D721Med (cell line): Measurements from ENCODE around the gene ZNF407.
"Not testable (repeated sequence)": the region's sequence is repeated elsewhere in the genome, so short reads cannot be mapped to it uniquely, and the experiment has no call there.

Experiments
- DNase-seq: peaks from one replicate; pipeline ENCODE4 v3.0.0; 2011; ENCODE audit warnings: low spot score; ENCODE audit not compliant: insufficient read length
- FAIRE-seq: peaks from 2 replicates; lab custom pipeline; 2011; peaks lifted over from hg19 to GRCh38; lab: Jason Lieb, UNC
- TF ChIP-seq, protein P1 (sequence below): IDR thresholded peaks from 2 replicates; pipeline ENCODE4 v1.5.1; 2012; ENCODE audit warnings: mild to moderate bottlenecking, control low read depth; ENCODE audit not compliant: insufficient read depth; ENCODE audit errors: missing control alignments

ZNF407 gene

DNA sequence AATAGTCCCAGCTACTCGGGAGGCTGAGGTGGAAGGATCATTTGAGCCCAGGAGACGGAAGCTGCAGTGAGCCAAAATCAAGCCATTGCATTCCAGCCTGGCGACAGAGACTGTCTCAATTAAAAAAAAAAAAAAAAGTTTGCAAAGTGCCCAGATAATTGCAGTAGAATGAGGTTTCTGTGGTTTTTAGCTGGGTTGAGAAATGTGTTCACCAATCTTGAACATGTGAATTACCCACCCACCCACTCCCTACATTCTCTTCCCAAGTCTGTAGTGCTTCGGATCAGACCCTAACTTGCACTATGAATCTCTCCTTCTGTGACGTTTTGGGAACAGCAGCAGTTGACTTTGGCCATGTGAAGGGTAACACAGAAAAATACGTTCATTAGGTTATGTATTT lies 363.9 kb downstream of the ZNF407 start:
- TF ChIP-seq, protein P1, sequence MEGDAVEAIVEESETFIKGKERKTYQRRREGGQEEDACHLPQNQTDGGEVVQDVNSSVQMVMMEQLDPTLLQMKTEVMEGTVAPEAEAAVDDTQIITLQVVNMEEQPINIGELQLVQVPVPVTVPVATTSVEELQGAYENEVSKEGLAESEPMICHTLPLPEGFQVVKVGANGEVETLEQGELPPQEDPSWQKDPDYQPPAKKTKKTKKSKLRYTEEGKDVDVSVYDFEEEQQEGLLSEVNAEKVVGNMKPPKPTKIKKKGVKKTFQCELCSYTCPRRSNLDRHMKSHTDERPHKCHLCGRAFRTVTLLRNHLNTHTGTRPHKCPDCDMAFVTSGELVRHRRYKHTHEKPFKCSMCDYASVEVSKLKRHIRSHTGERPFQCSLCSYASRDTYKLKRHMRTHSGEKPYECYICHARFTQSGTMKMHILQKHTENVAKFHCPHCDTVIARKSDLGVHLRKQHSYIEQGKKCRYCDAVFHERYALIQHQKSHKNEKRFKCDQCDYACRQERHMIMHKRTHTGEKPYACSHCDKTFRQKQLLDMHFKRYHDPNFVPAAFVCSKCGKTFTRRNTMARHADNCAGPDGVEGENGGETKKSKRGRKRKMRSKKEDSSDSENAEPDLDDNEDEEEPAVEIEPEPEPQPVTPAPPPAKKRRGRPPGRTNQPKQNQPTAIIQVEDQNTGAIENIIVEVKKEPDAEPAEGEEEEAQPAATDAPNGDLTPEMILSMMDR: no peak
- FAIRE-seq (no peak), DNase-seq (no peak)

DNA sequence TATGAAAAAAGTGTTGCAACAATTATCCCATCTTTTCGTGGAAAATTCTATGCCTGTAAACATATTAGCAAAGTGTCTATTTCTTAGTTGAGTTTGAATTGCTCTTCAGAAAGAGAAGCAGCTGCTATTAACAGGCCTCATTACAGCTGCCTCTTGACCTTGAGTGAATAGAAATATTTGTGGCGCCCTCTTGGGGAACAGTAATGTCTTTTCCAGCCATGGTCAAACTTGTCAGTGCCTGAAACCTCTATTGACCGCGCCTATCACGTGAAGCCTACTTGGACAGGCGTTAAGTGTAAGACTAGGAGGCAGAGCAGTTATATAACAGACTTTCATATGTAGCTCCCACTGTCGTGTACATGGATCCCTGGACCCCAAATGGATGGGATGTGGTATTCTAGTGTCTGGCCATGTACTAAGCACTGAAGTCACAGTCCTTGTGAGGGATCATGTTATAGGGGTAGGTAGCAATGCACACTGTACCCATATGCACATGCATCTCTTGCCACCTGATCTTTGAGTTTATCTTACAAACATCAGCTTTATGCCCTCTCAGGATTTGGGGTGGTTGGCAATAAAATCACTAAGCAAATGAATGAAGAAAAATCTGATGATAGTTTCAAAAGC lies 366.3 kb downstream of the ZNF407 start:
- no peak for DNase-seq
- TF ChIP-seq, protein P1: peak; percentile 53
- peak; percentile 100 for FAIRE-seq

DNA sequence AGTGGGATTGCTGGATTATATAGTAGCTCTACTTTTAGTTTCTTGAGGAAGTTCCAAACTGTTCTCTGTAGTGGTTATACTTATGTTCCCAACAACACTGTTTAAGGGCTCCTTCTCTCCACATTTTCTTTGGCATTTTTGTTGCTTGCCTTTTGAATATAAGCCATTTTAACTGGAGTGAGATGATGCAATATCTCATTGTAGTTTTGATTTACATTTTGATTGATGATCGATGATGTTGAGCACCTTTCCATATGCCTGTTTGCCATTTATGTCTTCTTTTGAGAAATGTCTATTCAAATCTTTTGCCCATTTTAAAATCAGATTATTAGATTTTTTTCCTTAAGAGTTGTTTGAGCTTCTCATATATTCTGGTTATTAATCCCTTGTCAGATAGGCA lies 368.0 kb downstream of the ZNF407 start:
- TF ChIP-seq, protein P1: no peak
- no peak for FAIRE-seq
- no peak for DNase-seq

DNA sequence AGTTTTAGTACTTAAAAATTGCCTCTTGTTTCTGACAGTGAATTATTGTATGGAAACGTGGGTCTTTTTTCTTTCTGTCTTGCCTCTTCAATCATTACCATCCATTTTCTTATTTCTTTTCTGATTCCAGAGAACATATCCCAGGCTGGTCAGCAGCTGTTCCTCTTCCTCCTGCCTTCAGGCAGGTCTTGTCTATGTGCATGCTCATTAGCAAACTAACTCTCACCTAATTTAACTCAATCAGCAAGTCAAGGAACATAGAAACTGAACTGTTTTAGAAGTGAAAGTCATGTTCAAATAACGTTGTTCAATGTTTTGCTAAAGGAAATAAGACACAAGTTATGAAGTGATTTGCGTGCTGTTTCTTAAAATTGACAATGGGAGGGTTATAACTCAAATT lies 369.8 kb downstream of the ZNF407 start:
- no peak for DNase-seq
- FAIRE-seq: peak; percentile 97
- TF ChIP-seq, protein P1: no peak

DNA sequence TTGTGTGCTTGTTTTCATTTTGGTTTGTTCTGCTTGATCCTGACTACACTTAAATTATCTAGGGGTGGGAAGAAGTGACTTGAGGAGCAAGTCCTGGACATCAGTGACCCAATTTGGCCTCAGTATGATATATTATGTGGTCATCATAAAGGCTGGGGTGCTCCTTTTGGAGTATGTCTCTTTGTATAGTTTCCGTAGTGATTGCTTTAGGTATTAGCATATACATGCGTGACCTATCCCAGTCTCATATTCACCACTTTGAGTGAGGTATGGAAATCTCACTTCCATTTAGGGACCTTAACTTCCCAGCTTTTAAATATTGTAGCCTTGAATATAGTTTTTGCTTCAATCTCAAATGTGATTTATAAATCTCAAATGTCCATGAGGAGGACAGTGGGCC lies 370.3 kb downstream of the ZNF407 start:
- no peak for FAIRE-seq
- TF ChIP-seq, protein P1: no peak
- no peak for DNase-seq

DNA sequence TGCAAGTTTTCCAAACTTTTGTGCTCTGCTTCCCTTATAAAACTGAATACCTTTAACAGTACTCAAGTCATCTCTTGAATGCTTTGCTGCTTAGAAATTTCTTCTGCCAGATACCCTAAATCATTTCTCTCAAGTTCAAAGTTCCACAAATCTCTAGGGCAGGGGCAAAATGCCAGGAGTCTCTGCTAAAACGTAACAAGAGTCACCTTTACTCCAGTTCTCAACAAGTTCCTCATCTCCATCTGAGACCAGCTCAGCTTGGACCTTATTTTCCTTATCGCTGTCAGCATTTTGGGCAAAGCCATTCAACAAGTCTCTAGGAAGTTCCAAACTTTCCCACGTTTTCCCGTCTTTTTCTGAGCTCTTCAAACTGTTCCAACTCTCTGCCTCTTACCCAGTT lies 373.7 kb downstream of the ZNF407 start:
- FAIRE-seq, DNase-seq: not testable (repeated sequence)

DNA sequence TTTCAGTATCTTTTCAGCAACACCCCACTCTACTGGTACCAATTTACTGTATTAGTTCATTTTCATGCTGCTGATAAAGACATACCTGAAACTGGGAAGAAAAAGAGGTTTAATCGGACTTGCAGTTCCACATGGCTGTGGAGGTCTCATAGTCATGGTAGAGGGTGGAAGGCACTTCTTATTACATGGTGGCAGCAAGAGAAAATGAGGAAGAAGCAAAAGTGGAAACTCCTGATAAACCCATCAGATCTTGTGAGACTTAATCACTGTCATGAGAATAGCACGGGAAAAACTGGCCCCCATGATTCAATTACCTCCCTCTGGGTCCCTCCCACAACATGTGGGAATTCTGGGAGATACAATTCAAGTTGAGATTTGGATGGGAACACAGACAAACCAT lies 374.1 kb downstream of the ZNF407 start:
- not testable (repeated sequence) for FAIRE-seq, DNase-seq

GRCh38 chr18:74972354-74972753 lies 374.7 kb downstream of the ZNF407 start:
- FAIRE-seq (no peak), DNase-seq (no peak)
- TF ChIP-seq, protein P1: no peak
